ENCODE results near the gene ODAM. TPM values are rescaled to one million over a fixed set of nuclear protein-coding genes. Genes with fewer than 3 reads are reported as not detected.

ODAM gene
- total RNA-seq, 1 donor from 2014 or later: not detected

GRCh38 chr4:70251250-70251944, 55.9 kb downstream of the ODAM start:
- no peak overlapping the region for H3K27ac Mint-ChIP-seq
- no peaks in the 10 kb centered on the region for H3K9me3 ChIP-seq (ENCODE audit: low read depth)
- no peaks in the 10 kb centered on the region for H4K20me1 ChIP-seq (ENCODE audit: low read depth)
- H3K79me2 ChIP-seq (ENCODE audit: low read depth): no peaks in the 10 kb centered on the region
- no peak overlapping the region for H3K27ac ChIP-seq
- H3K4me3 ChIP-seq: no peak overlapping the region
- DNase-seq (ENCODE audit: low spot score): no peak
- no peaks in the 10 kb centered on the region for H3F3A ChIP-seq (ENCODE audit: low read depth)
- no peak overlapping the region for H3K4me2 ChIP-seq
- H3K4me1 Mint-ChIP-seq: no peaks in the 10 kb centered on the region
- H3K36me3 Mint-ChIP-seq: no peaks in the 10 kb centered on the region
- no peaks in the 10 kb centered on the region for H3K27me3 ChIP-seq
- no peaks in the 10 kb centered on the region for H3K36me3 ChIP-seq
- no peak for TF ChIP-seq EZH2phosphoT487 (IDR thresholded peaks at IDR 0.05)
- TF ChIP-seq EZH2 (IDR thresholded peaks at IDR 0.05): no peak
- no peak for TF ChIP-seq CTCF (IDR thresholded peaks at IDR 0.05)
- H3K9me3 Mint-ChIP-seq: no peaks in the 10 kb centered on the region
- H3K4me3 Mint-ChIP-seq: no peak overlapping the region
- peaks cover 4% of the 10 kb centered on the region for H3K27me3 Mint-ChIP-seq (ENCODE audit: insufficient read depth, low read depth)
- H3K4me1 ChIP-seq: no peaks in the 10 kb centered on the region
- H2AFZ ChIP-seq (replicated peaks): peak overlapping the region; percentile 50
- H3K9ac ChIP-seq: no peak overlapping the region

GRCh38 chr4:70251945-70252277, 56.4 kb downstream of the ODAM start:
- no peak overlapping the region for H3K27ac ChIP-seq
- H3K4me1 Mint-ChIP-seq: no peaks in the 10 kb centered on the region
- H3F3A ChIP-seq (ENCODE audit: low read depth): no peaks in the 10 kb centered on the region
- no peak overlapping the region for H2AFZ ChIP-seq (replicated peaks)
- no peak for DNase-seq (ENCODE audit: low spot score)
- no peaks in the 10 kb centered on the region for H3K9me3 Mint-ChIP-seq
- no peak overlapping the region for H3K4me3 Mint-ChIP-seq
- H3K79me2 ChIP-seq (ENCODE audit: low read depth): no peaks in the 10 kb centered on the region
- H3K9me3 ChIP-seq (ENCODE audit: low read depth): no peaks in the 10 kb centered on the region
- H4K20me1 ChIP-seq (ENCODE audit: low read depth): no peaks in the 10 kb centered on the region
- no peaks in the 10 kb centered on the region for H3K36me3 ChIP-seq
- no peak overlapping the region for H3K27ac Mint-ChIP-seq
- no peak overlapping the region for H3K4me3 ChIP-seq
- H3K4me1 ChIP-seq: no peaks in the 10 kb centered on the region
- H3K27me3 Mint-ChIP-seq (ENCODE audit: insufficient read depth, low read depth): peaks cover 4% of the 10 kb centered on the region
- H3K9ac ChIP-seq: no peak overlapping the region
- H3K4me2 ChIP-seq: no peak overlapping the region
- no peaks in the 10 kb centered on the region for H3K36me3 Mint-ChIP-seq
- no peak for TF ChIP-seq EZH2phosphoT487 (IDR thresholded peaks at IDR 0.05)
- TF ChIP-seq EZH2 (IDR thresholded peaks at IDR 0.05): no peak
- H3K27me3 ChIP-seq: no peaks in the 10 kb centered on the region

Other genes starting within 250 kb of the ODAM start
- gene CSN2, start 230.0 kb upstream of the ODAM start, total RNA-seq (ENCODE audit: low replicate concordance): not detected in 2 replicates
- gene STATH, start 199.8 kb upstream of the ODAM start, total RNA-seq (ENCODE audit: low replicate concordance): not detected in 2 replicates
- gene HTN3, start 167.3 kb upstream of the ODAM start, total RNA-seq (ENCODE audit: low replicate concordance): not detected in 2 replicates
- not detected in 2 replicates for gene HTN1, start 145.3 kb upstream of the ODAM start, total RNA-seq (ENCODE audit: low replicate concordance)
- not detected in 2 replicates for gene PRR27, start 41.5 kb upstream of the ODAM start, total RNA-seq (ENCODE audit: low replicate concordance)
- not detected in 2 replicates for gene FDCSP, start 30.4 kb downstream of the ODAM start, total RNA-seq (ENCODE audit: low replicate concordance)
- not detected in 2 replicates for gene CSN3, start 46.9 kb downstream of the ODAM start, total RNA-seq (ENCODE audit: low replicate concordance)
- gene CABS1, start 139.3 kb downstream of the ODAM start, total RNA-seq (ENCODE audit: low replicate concordance): 0.09 and 0.26 TPM in 2 replicates
- not detected in 2 replicates for gene SMR3A, start 165.0 kb downstream of the ODAM start, total RNA-seq (ENCODE audit: low replicate concordance)
- not detected in 2 replicates for gene SMR3B, start 187.4 kb downstream of the ODAM start, total RNA-seq (ENCODE audit: low replicate concordance)
- not detected in 2 replicates for gene OPRPN, start 202.2 kb downstream of the ODAM start, total RNA-seq (ENCODE audit: low replicate concordance)